Measurements from ENCODE around the gene VCPKMT. TPM values are rescaled to one million over a fixed set of nuclear protein-coding genes. Genes with fewer than 3 reads are reported as not detected.
A peak's percentile ranks its signal among the peaks of the same experiment; 100 is the strongest.

The VCPKMT gene
- total RNA-seq, 4 donors from 2014 or later, result 8.1 to 12.5 (median 11.9) TPM

GRCh38 chr14:50067723-50068495, 48.5 kb downstream of the VCPKMT start:
- TF ChIP-seq EP300 (IDR thresholded peaks at IDR 0.05) (no peak), POLR2AphosphoS5 (IDR thresholded peaks at IDR 0.05) (no peak), CTCF (IDR thresholded peaks at IDR 0.05) (no peak), POLR2A (IDR thresholded peaks at IDR 0.05) (no peak)
- Histone ChIP-seq H3K27me3 (no peaks in the 10 kb centered on the region), H3K36me3 (no peaks in the 10 kb centered on the region), H3K4me1 (no peaks in the 10 kb centered on the region), H3K27ac (no peak overlapping the region), H3K4me3 (no peak overlapping the region), H3K9me3 (no peaks in the 10 kb centered on the region)
- no peak for DNase-seq (ENCODE audit: low spot score in 2 of 2)
- WGBS, result 87% methylated on average over 8 of the region's 8 CpGs

GRCh38 chr14:50065583-50065982, 50.8 kb downstream of the VCPKMT start:
- no peak for TF ChIP-seq CTCF (IDR thresholded peaks at IDR 0.05)
- no peak for TF ChIP-seq POLR2A (IDR thresholded peaks at IDR 0.05)
- no peak for TF ChIP-seq EP300 (IDR thresholded peaks at IDR 0.05)
- TF ChIP-seq POLR2AphosphoS5 (IDR thresholded peaks at IDR 0.05), result no peak
- Histone ChIP-seq H3K36me3 (no peaks in the 10 kb centered on the region), H3K4me1 (peaks cover 23% of the 10 kb centered on the region), H3K4me3 (no peak overlapping the region), H3K9me3 (no peaks in the 10 kb centered on the region), H3K27ac (no peak overlapping the region), H3K27me3 (no peaks in the 10 kb centered on the region)
- no peak for DNase-seq (ENCODE audit: low spot score in 2 of 2)
- WGBS, result 91% methylated on average over 3 of the region's 3 CpGs

DNA sequence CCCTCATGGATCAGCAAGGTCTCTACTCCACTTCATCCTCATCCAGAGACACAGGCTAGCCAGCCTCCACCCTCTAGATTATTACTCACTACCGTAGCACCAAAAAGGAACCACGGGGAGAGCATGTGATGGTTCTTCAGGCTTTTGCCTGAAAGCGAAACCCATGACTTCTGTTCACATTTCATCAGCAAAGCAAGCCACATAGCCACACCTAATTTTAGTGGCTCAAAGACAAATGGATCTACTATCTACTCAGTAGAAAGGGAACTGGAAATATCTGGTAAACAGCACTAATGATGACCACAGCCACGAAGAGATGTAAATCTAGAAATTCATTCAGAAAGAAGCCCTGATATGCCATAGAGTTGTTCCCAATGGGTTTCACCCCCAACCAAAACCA, 51.4 kb downstream of the VCPKMT start:
- H3K36me3 ChIP-seq, result no peaks in the 10 kb centered on the region
- peaks cover 29% of the 10 kb centered on the region for H3K4me1 ChIP-seq
- H3K27ac ChIP-seq, result no peak overlapping the region
- no peaks in the 10 kb centered on the region for H3K9me3 ChIP-seq
- WGBS, result 47% methylated on average over 4 of the region's 4 CpGs
- no peak for TF ChIP-seq POLR2A (IDR thresholded peaks at IDR 0.05)
- TF ChIP-seq POLR2AphosphoS5 (IDR thresholded peaks at IDR 0.05), result peak in 1 of 3 donors; percentile 53
- no peaks in the 10 kb centered on the region for H3K27me3 ChIP-seq
- no peak for DNase-seq (ENCODE audit: low spot score in 2 of 2)
- H3K4me3 ChIP-seq, result no peak overlapping the region

GRCh38 chr14:50063876-50064420, 52.4 kb downstream of the VCPKMT start:
- no peak overlapping the region for H3K4me3 ChIP-seq
- H3K27ac ChIP-seq, result no peak overlapping the region
- WGBS, result 86% methylated on average over 4 of the region's 9 CpGs
- no peak for TF ChIP-seq EP300 (IDR thresholded peaks at IDR 0.05)
- no peak for TF ChIP-seq POLR2A (IDR thresholded peaks at IDR 0.05)
- TF ChIP-seq CTCF (IDR thresholded peaks at IDR 0.05), result no peak
- no peak for TF ChIP-seq POLR2AphosphoS5 (IDR thresholded peaks at IDR 0.05)
- peaks cover 35% of the 10 kb centered on the region for H3K4me1 ChIP-seq
- H3K9me3 ChIP-seq, result no peaks in the 10 kb centered on the region
- no peak for DNase-seq (ENCODE audit: low spot score in 2 of 2)
- H3K36me3 ChIP-seq, result no peaks in the 10 kb centered on the region
- no peaks in the 10 kb centered on the region for H3K27me3 ChIP-seq

DNA sequence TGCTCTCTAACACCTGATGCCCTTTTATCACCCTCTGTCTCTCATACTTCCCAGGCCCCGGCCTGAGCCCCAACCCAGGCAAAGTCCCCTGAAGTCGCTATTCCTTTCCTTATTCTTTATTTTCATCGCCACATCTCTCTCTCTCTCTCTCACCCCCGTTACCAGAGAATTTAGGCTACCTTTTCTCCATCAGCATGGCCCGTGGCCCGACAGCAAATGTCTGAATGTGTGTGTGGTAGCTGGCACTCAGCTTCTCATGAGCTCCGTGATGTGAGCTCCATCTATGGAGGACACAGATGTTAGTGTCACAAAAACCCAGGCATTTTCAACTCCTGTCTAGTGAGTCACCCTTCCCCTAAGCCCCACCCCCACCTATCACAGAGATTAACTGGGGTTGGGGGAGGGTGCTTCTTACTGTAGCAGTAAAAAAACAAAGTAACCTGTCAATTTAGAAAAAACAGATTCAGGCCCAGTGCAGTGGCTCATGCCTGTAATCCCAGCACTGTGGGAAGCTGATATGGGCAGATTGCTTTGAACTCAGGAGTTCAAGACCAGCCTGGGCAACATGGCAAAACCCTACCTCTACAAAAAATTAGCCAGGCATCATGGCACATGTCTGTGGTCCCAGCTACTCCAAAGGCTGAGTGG, 53.8 kb downstream of the VCPKMT start:
- no peak for DNase-seq (ENCODE audit: low spot score in 2 of 2)
- Histone ChIP-seq H3K27ac (peak overlapping the region; percentile 80), H3K9me3 (no peaks in the 10 kb centered on the region), H3K36me3 (no peaks in the 10 kb centered on the region), H3K4me3 (no peak overlapping the region), H3K27me3 (no peaks in the 10 kb centered on the region), H3K4me1 (peaks cover 35% of the 10 kb centered on the region)
- TF ChIP-seq POLR2A (IDR thresholded peaks at IDR 0.05) (no peak), CTCF (IDR thresholded peaks at IDR 0.05) (no peak), POLR2AphosphoS5 (IDR thresholded peaks at IDR 0.05) (no peak), EP300 (IDR thresholded peaks at IDR 0.05) (no peak)
- 73% methylated on average over 7 of the region's 7 CpGs for WGBS

All from suprapubic skin (tissue), 4 donors.